MG63 (cell line): ENCODE results near the gene CCT2. TPM values are rescaled to one million over a fixed set of nuclear protein-coding genes. Genes with fewer than 3 reads are reported as not detected.
A peak's percentile ranks its signal among the peaks of the same experiment; 100 is the strongest.

Experiments
- DNase-seq: peaks from one replicate; pipeline ENCODE4 v3.0.0-alpha.2; 2020
- H3K27me3 ChIP-seq: fragments of 250-450 bp; sonication (Bioruptor Pico); 2 replicates; pipeline ENCODE4 v1.5.1; 2020; ENCODE audit warnings: mild to moderate bottlenecking, moderate library complexity
- H3K36me3 ChIP-seq: fragments of 250-450 bp; sonication (Bioruptor Pico); 2 replicates; pipeline ENCODE4 v1.5.1; 2020; ENCODE audit warnings: mild to moderate bottlenecking, moderate library complexity
- H3K4me3 ChIP-seq: fragments of 250-450 bp; sonication (Bioruptor Pico); 2 replicates; pipeline ENCODE4 v1.5.1; 2020; ENCODE audit warnings: mild to moderate bottlenecking, moderate library complexity
- H3K9me3 ChIP-seq: fragments of 250-450 bp; sonication (Bioruptor Pico); 2 replicates; pipeline ENCODE4 v1.5.1; 2020; ENCODE audit warnings: mild to moderate bottlenecking, moderate library complexity
- total RNA-seq: library from RNA; depleted of rRNA; stranded (reverse); fragments of >200 nt; shearing (Covaris generic); gene quantifications from 2 replicates; pipeline ENCODE4 v1.2.3, GENCODE V29; 2014; ENCODE audit warnings: low replicate concordance; rRNA removed

CCT2 gene
- 533 and 548 TPM in 2 replicates for total RNA-seq

DNA sequence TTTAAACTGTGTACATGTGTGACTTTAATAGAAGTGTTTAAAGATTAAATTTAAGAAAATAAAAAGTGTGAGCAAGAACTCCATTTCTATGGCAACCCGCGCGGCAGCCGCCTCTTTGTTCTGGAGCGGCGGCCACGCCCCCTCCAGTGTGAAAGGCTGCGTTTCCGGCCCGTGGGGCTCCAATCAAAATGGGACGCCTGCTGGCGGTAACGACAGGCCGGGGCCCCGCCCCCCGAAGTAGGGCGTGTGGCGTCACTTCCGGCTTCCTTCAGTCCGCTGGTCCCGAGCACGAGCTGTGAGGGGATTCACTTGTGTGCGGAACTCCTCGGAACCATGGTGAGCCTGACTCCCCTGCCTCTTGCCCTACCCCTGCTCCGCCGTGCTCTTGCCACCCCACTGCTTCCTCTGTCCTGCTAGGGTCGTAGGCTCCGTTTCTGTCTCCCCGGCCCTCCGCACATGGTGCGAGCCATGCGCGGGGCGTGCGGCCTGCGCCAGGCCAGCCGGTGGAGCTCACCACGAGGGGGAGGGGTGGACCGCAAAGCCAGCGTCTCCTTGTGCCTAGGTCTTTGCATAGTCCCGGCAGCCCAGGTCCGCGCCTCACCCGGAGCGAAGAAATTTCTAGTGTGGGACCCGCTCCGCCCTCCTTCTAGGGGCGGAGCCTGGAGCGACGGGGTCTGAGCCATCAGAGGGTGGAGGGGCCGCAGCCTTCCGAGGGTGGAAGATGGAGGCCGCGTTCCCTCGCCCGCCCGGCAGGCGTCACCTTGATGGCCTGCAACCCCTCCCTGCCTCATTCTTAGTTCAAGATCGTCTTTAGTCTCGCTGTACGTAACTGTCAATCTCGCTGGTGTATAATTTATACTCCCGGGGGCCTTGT, at the start of gene CCT2:
CCT2 (plus strand) TSS at position 271 of the 874 bp plus-strand sequence; CDS start at position 334, 63 bp downstream.
- peak; percentile 96 for DNase-seq
- Histone ChIP-seq H3K27me3 (no peaks in the 10 kb centered on the region), H3K9me3 (no peaks in the 10 kb centered on the region), H3K4me3 (peak within 1 kb of the TSS; percentile 100), H3K36me3 (peaks cover 50% of the 10 kb centered on the region)

DNA sequence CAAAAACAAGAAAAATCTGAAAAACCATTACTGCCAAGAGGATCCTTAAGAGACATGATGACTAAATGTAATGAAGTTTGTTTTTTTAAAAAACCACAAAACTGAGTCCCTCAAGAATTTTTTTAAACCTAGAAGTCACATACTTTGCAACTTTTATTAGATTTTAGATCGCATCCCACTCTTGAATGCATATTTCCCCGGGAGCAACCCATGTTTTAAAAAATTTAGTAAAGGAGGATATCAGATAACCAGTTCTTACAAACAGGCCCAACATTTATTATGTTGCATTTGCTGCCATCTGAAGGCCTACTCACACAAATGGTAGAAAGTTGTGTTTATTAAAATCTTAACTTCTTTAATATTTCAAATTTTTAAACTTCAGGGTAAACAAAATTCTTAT, 44.3 kb upstream of the CCT2 start:
- H3K4me3 ChIP-seq = no peak overlapping the region
- no peaks in the 10 kb centered on the region for H3K27me3 ChIP-seq
- H3K9me3 ChIP-seq = peaks cover 7% of the 10 kb centered on the region
- peaks cover 17% of the 10 kb centered on the region for H3K36me3 ChIP-seq
- DNase-seq = no peak

DNA sequence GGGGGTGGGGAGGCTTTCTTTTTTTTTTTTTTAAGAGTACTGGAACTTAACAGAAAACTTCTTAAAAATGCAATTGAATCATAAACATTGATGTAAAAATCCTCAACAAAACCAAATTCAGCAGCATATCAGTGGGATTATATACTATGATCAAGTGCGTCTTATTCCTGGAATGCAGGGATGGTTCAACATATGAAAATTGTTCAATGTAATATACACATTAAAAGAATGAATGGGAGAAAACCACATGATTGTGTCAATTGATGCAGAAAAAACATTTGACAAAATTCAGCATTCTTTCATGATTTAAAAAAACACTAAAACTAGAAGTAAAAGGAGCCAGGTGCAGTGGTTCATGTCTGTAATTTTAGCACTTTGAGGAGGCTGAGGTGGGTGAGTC, 41.2 kb upstream of the CCT2 start:
- Histone ChIP-seq H3K9me3 (peaks cover 7% of the 10 kb centered on the region), H3K36me3 (peaks cover 10% of the 10 kb centered on the region), H3K4me3 (no peak overlapping the region), H3K27me3 (no peaks in the 10 kb centered on the region)
- DNase-seq = no peak

DNA sequence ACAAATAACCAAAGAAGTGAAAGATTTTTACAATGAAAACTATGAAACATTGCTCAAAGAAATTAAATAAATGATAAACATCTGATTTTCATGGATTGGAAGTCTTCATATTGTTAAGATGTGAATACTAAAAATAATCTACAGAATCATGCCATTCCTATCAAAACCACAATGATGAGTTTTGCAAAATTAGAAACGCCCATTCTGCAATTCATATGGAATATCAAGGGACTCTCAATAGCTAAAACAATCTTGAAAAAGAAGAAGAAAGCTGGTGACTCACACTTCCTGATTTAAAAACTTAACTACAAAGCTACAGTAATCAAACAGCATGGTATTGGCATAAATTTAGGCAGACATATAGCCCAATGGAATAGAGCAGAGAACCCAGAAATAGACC, 40.2 kb upstream of the CCT2 start:
- Histone ChIP-seq H3K9me3 (peaks cover 7% of the 10 kb centered on the region), H3K27me3 (no peaks in the 10 kb centered on the region), H3K4me3 (no peak overlapping the region), H3K36me3 (peaks cover 7% of the 10 kb centered on the region)
- no peak for DNase-seq

DNA sequence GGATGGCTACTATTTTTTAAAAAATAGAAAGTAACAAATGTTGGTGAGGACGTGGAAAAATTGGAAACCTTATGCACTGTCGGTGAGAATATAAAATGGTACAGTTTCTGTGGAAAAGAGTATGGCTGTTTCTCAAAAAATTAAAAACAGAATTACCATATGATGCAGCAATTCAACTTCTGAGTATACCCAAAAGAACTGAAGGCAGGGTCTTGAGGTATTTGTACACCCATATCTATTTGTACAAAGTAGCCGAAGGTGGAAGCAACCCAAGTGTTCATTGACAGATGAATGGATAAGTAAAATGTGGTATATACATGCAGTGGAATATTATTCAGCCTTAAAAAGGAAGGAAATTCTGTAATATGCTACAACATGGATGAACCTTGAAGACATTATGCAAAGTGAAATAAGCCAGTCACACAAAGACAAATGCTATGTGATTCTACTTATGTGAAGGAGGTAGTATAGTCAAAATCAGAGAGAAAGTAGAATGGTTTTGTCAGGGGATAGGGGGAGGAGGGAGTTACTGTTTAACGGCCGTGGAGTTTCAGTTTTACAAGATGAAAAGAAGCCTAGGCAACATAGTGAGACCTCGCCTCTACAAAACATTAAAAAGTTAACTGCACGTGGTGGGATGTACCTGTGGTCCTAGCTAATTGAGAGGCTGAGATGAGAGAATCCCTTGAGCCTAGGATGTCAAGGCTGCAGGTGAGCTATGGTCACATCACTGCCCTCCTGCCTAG, 38.4 kb upstream of the CCT2 start:
- DNase-seq = no peak
- no peaks in the 10 kb centered on the region for H3K27me3 ChIP-seq

DNA sequence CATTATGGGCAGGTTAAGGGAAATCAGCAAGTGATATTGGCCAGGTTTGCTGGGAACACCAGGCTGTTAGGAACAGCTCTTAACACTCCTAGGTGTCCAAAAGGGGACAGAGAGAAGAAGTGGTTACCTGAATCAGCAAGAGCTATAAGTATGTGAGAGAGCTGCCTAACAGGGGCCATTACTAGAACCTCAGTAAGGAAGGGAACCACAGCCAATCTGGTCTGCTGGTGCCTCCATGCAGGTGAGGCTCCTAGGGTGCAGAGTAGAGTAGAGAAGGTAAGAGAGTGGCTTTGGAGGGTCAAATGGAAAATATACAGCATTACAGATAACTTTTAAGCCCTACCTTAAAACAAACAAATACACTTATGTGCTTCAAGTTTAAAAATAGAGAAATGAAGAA, 36.6 kb upstream of the CCT2 start:
- DNase-seq = no peak
- peaks cover 7% of the 10 kb centered on the region for H3K36me3 ChIP-seq
- no peak overlapping the region for H3K4me3 ChIP-seq
- no peaks in the 10 kb centered on the region for H3K27me3 ChIP-seq
- H3K9me3 ChIP-seq = peaks cover 4% of the 10 kb centered on the region

More for the DNA sequence above, 38.4 kb upstream of the CCT2 start:
- Histone ChIP-seq H3K9me3 (peaks cover 7% of the 10 kb centered on the region), H3K36me3 (peaks cover 7% of the 10 kb centered on the region), H3K4me3 (no peak overlapping the region)

DNA sequence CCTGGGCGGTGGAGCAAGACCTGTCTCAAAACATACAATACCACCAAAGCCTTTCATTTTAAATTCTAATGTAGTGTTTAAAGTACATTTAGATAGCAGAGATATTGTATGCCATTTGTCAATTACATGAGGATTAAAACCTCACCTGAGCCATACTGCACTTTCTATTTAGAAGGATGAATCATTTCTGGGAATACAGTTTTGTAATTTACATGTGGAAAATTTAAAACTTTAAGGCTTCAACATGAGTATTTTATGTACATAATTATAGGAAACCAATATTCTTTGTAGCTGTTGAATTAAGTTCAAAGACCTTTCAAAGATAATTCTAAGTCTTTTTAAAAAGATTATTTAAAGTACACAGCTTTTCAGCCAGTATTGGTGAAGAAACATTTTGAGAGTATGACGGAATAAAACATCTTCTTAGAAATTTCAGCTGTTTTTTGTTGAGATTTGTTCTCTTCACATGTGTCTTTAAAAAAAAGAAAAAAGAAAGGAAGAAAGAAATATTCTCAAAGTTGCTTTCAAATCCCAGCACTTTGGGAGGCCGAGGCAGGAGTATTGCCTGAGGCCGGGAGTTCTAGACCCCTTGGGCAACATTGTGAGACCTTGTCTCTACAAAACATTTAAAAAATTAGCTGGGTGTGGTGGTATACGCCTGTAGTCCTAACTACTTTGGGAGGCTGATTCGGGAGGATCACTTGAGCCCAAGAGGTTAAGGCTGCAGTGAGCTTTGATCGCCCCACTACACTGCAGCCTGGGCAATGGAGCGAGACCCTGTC, 34.5 kb upstream of the CCT2 start:
- H3K9me3 ChIP-seq = no peaks in the 10 kb centered on the region
- DNase-seq = no peak
- H3K36me3 ChIP-seq = peaks cover 4% of the 10 kb centered on the region; the same call in 1 of the 2 replicates
- H3K4me3 ChIP-seq = no peak overlapping the region
- H3K27me3 ChIP-seq = no peaks in the 10 kb centered on the region

DNA sequence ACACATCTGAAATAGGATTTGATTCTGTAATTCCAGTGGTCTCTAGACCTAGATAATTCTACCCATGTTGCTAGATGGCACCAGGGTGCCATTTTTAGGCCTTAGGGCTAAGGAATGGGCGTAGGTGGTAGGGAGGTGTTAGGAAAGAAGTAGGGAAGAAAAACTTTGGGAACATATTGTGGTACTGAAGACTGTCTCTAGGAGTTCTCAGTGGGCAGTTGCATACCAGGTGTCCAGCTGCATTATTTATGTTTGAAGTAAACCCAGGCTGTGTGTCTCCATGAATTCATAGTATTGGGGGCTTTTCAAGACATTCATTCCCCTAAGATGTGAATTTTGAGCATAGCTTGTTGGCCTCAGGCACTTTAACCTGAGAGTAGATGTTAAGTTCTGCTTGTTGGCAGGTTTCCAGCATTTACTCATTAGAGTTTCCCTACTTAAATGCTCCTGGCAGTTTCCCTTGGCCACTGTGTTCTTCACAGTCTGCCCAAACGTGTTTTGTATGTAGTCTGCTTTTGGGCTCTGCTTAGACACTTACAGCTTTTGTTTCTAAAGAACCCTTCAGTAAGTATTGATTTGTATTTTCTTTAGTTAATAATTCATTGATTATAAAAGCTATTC, 31.5 kb upstream of the CCT2 start:
- peak; percentile 28 for DNase-seq
- no peaks in the 10 kb centered on the region for H3K9me3 ChIP-seq
- H3K36me3 ChIP-seq = peaks cover 4% of the 10 kb centered on the region; the same call in 1 of the 2 replicates
- H3K27me3 ChIP-seq = no peaks in the 10 kb centered on the region
- no peak overlapping the region for H3K4me3 ChIP-seq

DNA sequence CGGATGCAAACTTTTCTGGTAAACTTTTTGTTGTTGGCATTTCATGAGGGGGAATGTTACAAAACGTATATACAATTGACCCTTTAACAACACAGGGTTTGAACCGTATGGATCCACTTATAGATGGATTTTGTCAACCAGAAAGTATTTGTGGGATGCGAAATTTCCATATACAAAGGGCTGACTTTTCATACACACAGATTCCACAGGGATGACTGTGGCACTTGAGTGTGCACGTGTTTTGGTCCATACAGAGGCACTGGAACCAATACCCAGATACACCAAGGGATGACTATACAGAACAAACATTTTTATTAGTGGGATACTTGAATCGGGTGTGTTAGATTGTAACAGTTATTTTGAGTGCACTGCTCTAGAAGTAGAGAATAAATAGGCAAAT, 29.8 kb upstream of the CCT2 start:
- Histone ChIP-seq H3K36me3 (peaks cover 4% of the 10 kb centered on the region; the same call in 1 of the 2 replicates), H3K9me3 (no peaks in the 10 kb centered on the region), H3K27me3 (no peaks in the 10 kb centered on the region), H3K4me3 (no peak overlapping the region)
- DNase-seq = peak; percentile 79

DNA sequence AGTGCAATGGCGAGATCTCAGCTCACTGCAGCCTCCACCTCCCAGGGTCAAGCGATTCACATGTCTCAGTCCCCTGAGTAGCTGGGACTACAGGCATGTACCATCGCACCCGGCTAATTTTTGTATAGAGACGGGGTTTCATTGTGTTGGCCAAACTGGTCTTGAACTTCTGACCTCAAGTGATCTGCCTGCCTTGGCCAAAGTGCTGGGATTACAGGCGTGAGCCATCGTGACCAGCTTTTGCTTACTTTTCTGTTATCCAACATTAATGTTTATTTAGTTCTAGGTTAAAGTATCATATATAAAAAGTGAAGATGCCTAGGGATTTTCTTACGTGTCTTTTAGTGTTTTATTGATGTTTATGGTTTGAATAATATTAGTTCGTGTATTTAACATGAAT, 28.9 kb upstream of the CCT2 start:
- Histone ChIP-seq H3K4me3 (no peak overlapping the region), H3K27me3 (no peaks in the 10 kb centered on the region), H3K9me3 (no peaks in the 10 kb centered on the region), H3K36me3 (peaks cover 4% of the 10 kb centered on the region; the same call in 1 of the 2 replicates)
- peak; percentile 35 for DNase-seq

DNA sequence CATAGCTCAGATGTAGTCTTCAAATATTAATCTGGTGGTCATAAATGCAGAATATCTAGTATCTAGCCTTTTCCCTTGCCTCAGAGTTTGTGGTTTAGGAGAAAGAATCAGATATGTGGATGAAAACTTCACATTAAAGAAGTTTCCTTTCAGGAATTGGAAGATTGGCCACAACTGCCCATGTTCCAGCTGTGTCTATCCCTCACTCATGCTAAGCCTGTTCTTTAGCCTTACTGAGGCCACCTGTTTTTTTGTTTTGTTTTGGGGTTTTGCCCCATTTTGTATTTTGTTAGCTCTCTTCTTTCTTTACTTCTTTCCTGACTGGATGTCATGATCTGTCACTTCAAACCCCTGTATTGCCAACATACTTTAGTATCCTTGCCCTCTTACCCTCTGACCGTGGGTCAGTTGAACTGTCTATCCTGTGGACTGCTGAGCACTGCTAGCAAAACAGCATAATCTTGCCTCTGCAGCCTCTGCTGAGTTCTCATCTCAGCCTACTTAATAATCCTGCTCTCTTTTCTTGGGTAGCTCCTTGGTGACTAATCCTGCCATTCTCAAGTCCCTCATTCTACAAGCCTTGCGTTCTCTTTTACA, 22.0 kb upstream of the CCT2 start:
- no peak for DNase-seq
- H3K36me3 ChIP-seq = peaks cover 18% of the 10 kb centered on the region
- H3K27me3 ChIP-seq = no peaks in the 10 kb centered on the region
- H3K4me3 ChIP-seq = no peak overlapping the region
- H3K9me3 ChIP-seq = no peaks in the 10 kb centered on the region

DNA sequence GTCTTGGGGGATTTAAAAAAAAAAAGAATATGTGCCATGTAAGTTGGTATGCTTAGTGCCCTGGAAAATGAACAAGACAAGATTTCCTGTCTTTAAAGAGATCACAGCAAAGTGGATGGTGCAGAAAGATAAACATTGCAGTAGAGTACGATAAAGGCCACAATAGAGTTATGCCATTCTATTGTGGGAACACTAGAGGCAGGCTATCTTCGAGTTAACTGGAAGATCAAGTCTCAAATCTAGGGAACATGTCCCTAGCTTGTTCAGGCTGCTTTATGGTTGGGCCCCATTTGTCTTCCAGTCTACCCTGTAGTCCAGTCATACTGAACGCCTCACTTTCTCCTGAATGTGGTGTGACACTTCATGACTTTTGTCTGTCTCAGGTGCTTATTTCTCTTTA, 18.7 kb upstream of the CCT2 start:
- Histone ChIP-seq H3K36me3 (peaks cover 38% of the 10 kb centered on the region), H3K4me3 (no peak overlapping the region), H3K27me3 (no peaks in the 10 kb centered on the region), H3K9me3 (no peaks in the 10 kb centered on the region)
- no peak for DNase-seq

DNA sequence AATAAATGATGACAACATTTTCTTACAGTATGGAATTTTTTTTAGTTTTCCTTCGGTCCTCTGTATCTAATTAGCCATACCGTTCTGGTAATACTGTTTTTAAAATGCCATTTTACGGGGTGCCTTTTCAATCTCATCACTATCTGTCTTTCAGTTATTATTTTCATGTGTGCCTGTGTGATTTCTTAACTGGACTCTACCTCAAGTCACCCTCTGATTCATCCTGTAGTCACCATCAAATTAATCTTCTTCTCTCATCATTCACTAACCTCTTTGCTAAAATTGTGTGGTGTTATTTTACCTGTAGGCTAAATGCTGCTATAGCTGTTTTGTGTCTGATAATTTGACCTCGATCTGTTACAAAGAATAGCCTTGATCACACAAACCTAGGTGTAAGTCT, 16.0 kb upstream of the CCT2 start:
- no peaks in the 10 kb centered on the region for H3K9me3 ChIP-seq
- peaks cover 46% of the 10 kb centered on the region for H3K36me3 ChIP-seq
- no peak overlapping the region for H3K4me3 ChIP-seq
- DNase-seq = no peak
- H3K27me3 ChIP-seq = no peaks in the 10 kb centered on the region

DNA sequence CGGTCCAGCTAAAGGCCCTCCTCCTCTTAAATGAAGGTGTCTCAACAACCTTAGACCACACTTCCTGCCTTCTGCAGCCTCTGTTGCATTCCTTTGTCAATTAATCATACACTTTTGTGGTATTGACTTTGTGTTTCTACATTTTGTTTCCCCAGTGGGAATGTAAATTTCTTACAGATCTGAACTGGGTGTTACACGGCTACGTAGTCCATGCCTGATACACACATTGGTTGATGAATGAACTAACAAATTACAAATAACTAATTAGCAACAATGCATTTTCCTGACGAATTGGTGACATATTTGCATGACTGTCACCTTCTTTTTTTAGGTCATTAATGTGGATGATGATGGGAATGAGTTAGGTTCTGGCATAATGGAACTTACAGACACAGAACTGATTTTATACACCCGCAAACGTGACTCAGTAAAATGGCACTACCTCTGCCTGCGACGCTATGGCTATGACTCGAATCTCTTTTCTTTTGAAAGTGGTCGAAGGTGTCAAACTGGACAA, 15.2 kb upstream of the CCT2 start:
- Histone ChIP-seq H3K36me3 (peaks cover 46% of the 10 kb centered on the region), H3K9me3 (no peaks in the 10 kb centered on the region)
- DNase-seq = no peak

DNA sequence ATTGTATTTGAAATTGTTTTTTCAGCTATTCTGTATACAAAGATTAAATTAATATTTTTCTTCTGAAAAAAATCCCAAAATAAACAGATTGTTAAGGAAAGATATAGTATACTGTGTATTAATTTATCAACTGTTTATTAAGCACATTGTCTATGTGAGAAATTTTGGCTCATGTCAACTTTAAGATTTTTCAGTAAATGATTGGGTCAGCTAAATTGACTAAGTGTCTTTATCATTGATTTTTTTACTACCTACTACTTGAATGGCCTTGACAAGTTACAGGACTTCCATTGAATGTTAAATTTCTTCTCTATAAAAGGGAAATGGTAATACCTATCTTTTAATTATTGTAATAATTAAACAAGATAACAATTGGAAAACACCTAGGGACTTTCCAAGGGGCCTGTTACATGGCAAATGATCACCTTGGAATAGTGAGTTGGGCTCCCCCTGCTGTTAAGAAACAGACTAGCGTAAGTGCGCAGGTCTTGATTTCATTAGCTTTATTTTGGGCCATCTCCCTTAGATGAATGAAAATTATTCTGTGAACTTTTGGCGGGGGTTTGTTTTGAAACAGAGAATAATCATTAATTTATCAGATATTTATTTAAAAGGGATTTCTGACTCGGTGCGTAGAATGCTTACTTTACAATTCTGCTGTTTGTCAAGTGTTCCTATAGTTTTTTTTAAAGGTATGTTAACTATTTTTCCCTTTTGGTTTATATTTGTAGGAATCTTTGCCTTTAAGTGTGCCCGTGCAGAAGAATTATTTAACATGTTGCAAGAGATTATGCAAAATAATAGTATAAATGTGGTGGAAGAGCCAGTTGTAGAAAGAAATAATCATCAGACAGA, 14.5 kb upstream of the CCT2 start:
- DNase-seq = peak; percentile 22
- H3K27me3 ChIP-seq = no peaks in the 10 kb centered on the region
- H3K4me3 ChIP-seq = no peak overlapping the region
- H3K9me3 ChIP-seq = no peaks in the 10 kb centered on the region
- H3K36me3 ChIP-seq = peaks cover 52% of the 10 kb centered on the region

More for the DNA sequence above, 15.2 kb upstream of the CCT2 start:
- Histone ChIP-seq H3K27me3 (no peaks in the 10 kb centered on the region), H3K4me3 (no peak overlapping the region)
